ENCODE results near the gene KCNJ15.

The KCNJ15 gene

DNA sequence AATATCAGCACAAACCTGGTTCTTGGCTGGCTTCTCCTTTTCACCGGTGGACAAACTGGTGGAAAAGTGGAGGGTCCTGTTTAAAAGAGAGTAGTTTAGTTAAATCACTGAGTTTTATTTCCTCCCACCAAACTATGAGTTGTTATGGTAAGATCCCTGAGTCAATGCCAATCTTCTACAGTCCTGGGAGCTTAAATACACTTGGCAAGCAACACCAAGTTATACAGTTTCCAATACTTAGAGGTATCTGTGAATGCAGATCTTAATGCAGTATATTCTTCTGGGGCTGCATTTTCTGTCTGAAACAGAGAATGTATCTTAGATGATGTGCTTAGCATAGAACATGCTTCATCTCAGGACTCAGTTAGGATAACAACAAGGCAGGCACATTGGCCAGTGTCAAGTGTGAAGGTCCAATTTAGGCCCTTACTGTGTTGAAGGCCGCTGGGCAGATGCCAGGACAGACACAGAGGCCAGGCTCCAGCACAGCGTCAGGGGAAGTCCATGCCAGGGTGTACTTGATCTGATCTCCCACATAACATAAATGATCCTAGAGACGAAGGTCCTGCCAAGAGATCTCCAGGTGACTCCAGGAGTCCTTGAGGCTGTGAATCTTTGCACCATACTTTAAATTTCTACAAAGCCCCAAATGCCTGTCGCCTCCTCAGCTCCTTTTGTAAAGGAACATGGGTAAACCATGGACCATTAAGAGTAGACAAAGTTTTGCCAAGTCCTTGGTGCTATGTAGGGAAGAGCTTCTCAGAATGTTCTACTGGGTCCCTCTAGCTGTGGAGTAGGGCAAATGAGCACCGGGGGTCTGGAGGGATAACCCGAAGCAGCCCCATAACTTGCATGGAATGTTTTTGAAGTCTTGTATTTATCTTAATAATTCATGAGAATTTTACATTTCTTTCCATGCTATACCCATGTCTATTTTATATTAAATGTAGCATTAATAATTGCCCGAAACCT is 76.8 kb downstream of the KCNJ15 start:
- H3K4me1 Mint-ChIP-seq = no peaks in the 10 kb centered on the region
- H3K27ac Mint-ChIP-seq (ENCODE audit: low read depth) = no peak overlapping the region
- no peak overlapping the region for H3K4me3 Mint-ChIP-seq
- no peaks in the 10 kb centered on the region for H3K36me3 Mint-ChIP-seq (ENCODE audit: insufficient read depth)
- DNase-seq (ENCODE audit: low spot score in 2 of 2) = no peak
- no peaks in the 10 kb centered on the region for H3K9me3 Mint-ChIP-seq
- ATAC-seq (replicated peaks; ENCODE audit: extremely low read depth, poor library complexity, severe bottlenecking) = no peak
- H3K27me3 Mint-ChIP-seq = peaks cover 7% of the 10 kb centered on the region

DNA sequence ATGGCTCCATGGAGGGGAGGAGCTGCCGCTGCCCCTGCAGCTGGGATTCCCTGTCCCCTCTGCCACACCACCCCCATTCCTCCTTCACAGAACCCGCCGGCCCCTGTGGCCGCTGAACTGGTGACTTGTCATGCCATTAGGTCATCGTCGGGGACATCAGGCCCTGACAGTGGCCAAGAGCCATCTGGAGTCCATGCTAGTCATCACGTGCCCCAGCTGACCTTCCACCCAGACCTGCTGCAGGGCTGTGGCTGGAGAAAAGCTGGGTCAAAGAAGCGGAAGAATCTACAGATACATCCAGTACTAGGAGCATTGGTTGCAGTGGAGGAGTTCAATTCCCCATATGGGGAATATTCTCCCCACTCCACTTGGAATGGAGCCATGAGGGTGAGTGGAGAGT is 78.1 kb downstream of the KCNJ15 start:
- Mint-ChIP-seq H3K4me3 (no peak overlapping the region), H3K9me3 (no peaks in the 10 kb centered on the region), H3K27ac (ENCODE audit: low read depth) (no peak overlapping the region), H3K4me1 (no peaks in the 10 kb centered on the region), H3K36me3 (ENCODE audit: insufficient read depth) (no peaks in the 10 kb centered on the region), H3K27me3 (peaks cover 7% of the 10 kb centered on the region)
- ATAC-seq (replicated peaks; ENCODE audit: extremely low read depth, poor library complexity, severe bottlenecking) (no peak), DNase-seq (ENCODE audit: low spot score in 2 of 2) (no peak)

DNA sequence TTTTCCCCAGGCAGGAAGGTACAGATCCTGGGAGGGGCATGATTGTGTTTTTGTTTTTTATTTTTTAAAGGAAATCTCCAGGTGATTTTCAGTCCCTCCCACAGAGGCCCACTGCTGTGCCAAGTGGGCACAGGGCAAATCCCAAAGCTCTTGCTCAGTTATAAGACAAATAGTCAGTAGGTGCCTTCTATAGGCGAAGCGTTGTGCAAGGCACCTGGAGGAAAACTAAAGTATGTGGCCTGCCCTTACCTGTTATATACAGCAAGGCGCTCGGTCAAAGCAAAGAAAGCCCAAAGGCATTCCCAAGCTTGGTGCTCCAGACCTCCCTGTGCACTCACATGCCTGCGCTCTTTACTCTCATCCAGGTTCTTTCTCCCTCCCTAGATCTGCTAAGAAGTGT is 81.0 kb downstream of the KCNJ15 start:
- Mint-ChIP-seq H3K9me3 (no peaks in the 10 kb centered on the region), H3K4me1 (no peaks in the 10 kb centered on the region), H3K36me3 (ENCODE audit: insufficient read depth) (no peaks in the 10 kb centered on the region), H3K27me3 (no peaks in the 10 kb centered on the region), H3K4me3 (no peak overlapping the region), H3K27ac (ENCODE audit: low read depth) (no peak overlapping the region)
- DNase-seq (ENCODE audit: low spot score in 2 of 2) (no peak), ATAC-seq (replicated peaks; ENCODE audit: extremely low read depth, poor library complexity, severe bottlenecking) (no peak)

DNA sequence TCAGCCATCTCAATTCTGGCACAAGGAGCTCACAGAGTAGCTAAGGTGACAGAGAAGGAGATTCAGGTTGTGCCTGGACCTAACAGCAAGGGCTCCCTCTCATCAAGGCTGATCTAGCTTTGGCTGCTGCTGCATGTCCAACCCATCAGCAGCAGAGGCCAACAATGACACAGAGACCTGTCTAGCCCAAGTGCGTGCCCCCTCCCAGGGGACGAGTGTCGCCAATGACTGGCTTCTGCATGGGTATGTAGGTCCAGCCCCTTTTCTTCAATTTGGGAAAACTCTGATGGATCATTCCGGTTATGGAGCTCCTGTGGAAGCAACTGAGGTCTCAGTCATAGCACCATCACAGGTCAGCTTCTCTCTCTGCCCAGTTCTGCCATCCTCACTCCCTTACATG is 83.3 kb downstream of the KCNJ15 start:
- H3K27me3 Mint-ChIP-seq = no peaks in the 10 kb centered on the region
- no peaks in the 10 kb centered on the region for H3K36me3 Mint-ChIP-seq (ENCODE audit: insufficient read depth)
- no peak overlapping the region for H3K27ac Mint-ChIP-seq (ENCODE audit: low read depth)
- DNase-seq (ENCODE audit: low spot score in 2 of 2) (no peak), ATAC-seq (replicated peaks; ENCODE audit: extremely low read depth, poor library complexity, severe bottlenecking) (no peak)
- H3K4me3 Mint-ChIP-seq = no peak overlapping the region
- no peaks in the 10 kb centered on the region for H3K9me3 Mint-ChIP-seq
- H3K4me1 Mint-ChIP-seq = no peaks in the 10 kb centered on the region

DNA sequence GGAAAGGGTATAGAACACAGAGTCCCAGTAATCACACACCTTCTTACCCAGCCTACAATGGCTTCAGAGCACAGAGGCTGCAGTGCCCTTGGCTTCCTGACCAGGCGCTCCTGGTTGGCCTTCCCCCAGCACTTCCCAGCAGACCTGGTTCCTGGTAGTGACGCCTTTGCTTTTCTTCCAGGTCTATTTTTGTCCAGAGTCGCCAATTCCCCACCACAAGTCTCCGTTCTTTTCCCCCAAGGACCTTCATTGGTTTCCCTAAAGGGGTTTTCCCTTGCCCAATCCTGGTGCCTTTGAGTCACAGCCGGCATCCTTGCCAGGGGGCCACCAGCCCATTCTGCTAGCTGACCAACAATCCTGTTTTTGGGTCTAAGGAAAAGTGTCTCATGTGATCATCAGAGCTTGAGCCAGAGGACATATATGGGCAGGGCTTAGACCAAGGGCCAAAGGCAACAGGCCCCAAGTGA is 84.8 kb downstream of the KCNJ15 start:
- ATAC-seq (replicated peaks; ENCODE audit: extremely low read depth, poor library complexity, severe bottlenecking) = no peak
- no peak for DNase-seq (ENCODE audit: low spot score in 2 of 2)
- no peak overlapping the region for H3K27ac Mint-ChIP-seq (ENCODE audit: low read depth)
- no peak overlapping the region for H3K4me3 Mint-ChIP-seq
- H3K27me3 Mint-ChIP-seq = peaks cover 13% of the 10 kb centered on the region
- H3K9me3 Mint-ChIP-seq = peaks cover 5% of the 10 kb centered on the region
- no peaks in the 10 kb centered on the region for H3K36me3 Mint-ChIP-seq (ENCODE audit: insufficient read depth)
- no peaks in the 10 kb centered on the region for H3K4me1 Mint-ChIP-seq

DNA sequence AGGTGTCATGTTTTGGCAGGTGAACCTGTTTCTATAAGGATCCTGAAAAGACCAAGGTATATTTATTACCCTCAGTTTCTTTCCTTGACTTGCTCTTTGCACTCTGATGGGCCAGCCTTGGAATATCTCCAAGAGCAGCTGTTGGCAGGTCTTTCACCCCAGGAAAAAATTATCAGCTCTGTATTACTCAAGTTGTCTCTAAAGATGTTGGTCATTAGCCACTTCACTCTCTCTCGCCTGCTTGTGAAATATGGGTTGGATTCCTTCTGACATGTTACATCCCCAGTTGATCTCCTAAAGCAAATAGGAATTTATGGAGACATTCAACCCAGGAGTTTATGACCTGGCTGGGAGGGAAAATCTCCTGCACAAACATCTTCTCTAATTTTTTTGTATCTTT is 85.9 kb downstream of the KCNJ15 start:
- H3K4me3 Mint-ChIP-seq = no peak overlapping the region
- peaks cover 16% of the 10 kb centered on the region for H3K27me3 Mint-ChIP-seq
- H3K36me3 Mint-ChIP-seq (ENCODE audit: insufficient read depth) = no peaks in the 10 kb centered on the region
- ATAC-seq (replicated peaks; ENCODE audit: extremely low read depth, poor library complexity, severe bottlenecking) = no peak
- no peak overlapping the region for H3K27ac Mint-ChIP-seq (ENCODE audit: low read depth)
- H3K4me1 Mint-ChIP-seq = no peaks in the 10 kb centered on the region
- no peak for DNase-seq (ENCODE audit: low spot score in 2 of 2)
- peaks cover 5% of the 10 kb centered on the region for H3K9me3 Mint-ChIP-seq

DNA sequence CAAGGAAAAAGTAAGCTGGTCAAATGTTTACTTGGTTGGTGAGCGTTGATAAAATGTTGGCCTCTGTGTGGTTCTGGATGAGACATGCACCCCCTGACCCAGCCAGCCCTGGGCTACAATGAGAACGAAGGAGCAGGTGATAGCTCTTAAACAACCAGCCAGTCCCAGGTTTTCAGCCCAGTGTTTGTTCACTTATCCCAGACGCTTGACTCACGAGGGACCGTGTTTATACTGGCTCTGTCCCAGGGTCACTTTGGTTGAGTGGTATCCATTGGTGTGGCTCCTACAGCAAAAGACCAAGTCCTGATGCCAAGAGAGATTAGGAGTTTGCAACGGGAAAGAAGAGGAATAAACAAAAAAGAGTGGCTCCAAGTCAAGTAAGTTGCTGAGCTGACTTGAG is 86.9 kb downstream of the KCNJ15 start:
- Mint-ChIP-seq H3K27ac (ENCODE audit: low read depth) (no peak overlapping the region), H3K36me3 (ENCODE audit: insufficient read depth) (no peaks in the 10 kb centered on the region), H3K27me3 (peaks cover 16% of the 10 kb centered on the region), H3K9me3 (peaks cover 5% of the 10 kb centered on the region), H3K4me3 (no peak overlapping the region), H3K4me1 (no peaks in the 10 kb centered on the region)
- DNase-seq (ENCODE audit: low spot score in 2 of 2) (no peak), ATAC-seq (replicated peaks; ENCODE audit: extremely low read depth, poor library complexity, severe bottlenecking) (no peak)

DNA sequence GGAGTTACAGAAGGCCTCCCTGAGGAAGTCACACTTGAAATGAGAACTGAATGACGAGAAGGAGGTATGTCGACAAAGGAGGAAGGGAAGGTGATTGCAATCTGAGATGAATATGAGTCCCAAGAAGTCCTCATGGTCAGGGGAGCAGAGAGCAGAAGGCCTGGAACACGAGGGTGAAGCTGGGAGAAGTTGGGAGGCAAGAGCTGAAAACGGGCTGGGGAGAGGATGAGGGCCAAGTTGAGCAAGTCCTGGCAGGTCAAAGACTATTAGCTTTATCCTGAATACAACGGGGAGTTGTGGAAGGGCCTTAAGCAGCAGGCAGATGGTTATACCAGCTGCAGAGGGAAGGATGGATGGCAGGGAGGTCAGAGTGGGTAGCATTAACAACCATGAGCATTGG is 89.5 kb downstream of the KCNJ15 start:
- peaks cover 5% of the 10 kb centered on the region for H3K9me3 Mint-ChIP-seq
- no peak overlapping the region for H3K4me3 Mint-ChIP-seq
- no peaks in the 10 kb centered on the region for H3K36me3 Mint-ChIP-seq (ENCODE audit: insufficient read depth)
- no peak overlapping the region for H3K27ac Mint-ChIP-seq (ENCODE audit: low read depth)
- no peaks in the 10 kb centered on the region for H3K4me1 Mint-ChIP-seq
- no peak for ATAC-seq (replicated peaks; ENCODE audit: extremely low read depth, poor library complexity, severe bottlenecking)
- peaks cover 16% of the 10 kb centered on the region for H3K27me3 Mint-ChIP-seq
- no peak for DNase-seq (ENCODE audit: low spot score in 2 of 2)

DNA sequence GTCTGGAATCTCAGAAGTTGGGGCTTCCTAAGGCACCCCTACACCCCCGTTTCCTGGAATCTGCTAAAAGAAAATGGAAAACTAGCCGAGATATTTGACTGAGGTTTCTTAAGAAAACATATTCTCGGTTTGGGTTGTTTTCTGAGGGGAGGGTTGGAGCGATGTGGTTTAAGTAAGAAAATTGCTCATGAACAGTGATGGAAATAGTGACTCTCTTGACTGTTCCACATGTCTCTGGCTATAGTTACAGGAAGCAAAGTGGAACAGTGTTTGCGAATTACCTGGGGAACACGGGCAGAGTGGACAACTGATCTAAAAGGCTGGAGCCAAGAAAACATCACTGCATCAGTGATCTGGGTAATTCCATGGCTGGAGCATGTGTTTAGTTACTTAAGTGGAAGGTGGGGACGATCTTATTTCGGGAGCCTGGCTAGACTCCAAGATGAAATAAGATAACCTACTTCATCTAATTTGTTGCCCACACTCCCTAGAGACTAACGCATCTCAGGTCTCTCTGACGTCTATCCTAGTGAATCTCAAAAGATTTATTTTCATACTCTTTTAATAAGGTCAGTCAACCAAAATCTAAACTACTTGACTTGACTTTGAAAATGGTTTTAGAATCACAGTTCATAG is 92.4 kb downstream of the KCNJ15 start:
- H3K27ac Mint-ChIP-seq (ENCODE audit: low read depth) = no peak overlapping the region
- no peak for DNase-seq (ENCODE audit: low spot score in 2 of 2)
- H3K4me3 Mint-ChIP-seq = no peak overlapping the region
- peaks cover 5% of the 10 kb centered on the region for H3K9me3 Mint-ChIP-seq
- peaks cover 16% of the 10 kb centered on the region for H3K27me3 Mint-ChIP-seq
- no peak for ATAC-seq (replicated peaks; ENCODE audit: extremely low read depth, poor library complexity, severe bottlenecking)
- no peaks in the 10 kb centered on the region for H3K36me3 Mint-ChIP-seq (ENCODE audit: insufficient read depth)
- H3K4me1 Mint-ChIP-seq = no peaks in the 10 kb centered on the region

DNA sequence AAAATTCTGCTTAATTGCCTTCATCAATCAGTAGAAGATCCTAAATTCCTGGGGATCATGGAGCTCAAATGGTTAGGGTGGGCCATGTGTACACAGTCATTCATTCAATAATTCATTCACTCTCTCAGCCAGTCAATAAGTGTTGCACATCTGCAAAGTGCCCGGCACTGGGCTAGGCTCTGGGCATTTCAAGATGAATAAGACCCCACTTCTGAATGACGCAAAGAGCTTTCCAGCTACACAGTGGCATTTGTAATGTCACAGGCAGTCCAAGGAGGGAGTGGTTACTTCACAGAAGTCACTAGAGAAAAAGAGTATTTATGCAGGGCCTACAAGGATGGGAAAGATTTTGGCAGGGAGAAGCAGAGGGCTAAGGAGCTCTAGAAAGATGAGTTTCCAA is 93.2 kb downstream of the KCNJ15 start:
- ATAC-seq (replicated peaks; ENCODE audit: extremely low read depth, poor library complexity, severe bottlenecking) (no peak), DNase-seq (ENCODE audit: low spot score in 2 of 2) (no peak)
- Mint-ChIP-seq H3K9me3 (peaks cover 5% of the 10 kb centered on the region), H3K27me3 (peaks cover 23% of the 10 kb centered on the region), H3K4me3 (no peak overlapping the region), H3K36me3 (ENCODE audit: insufficient read depth) (no peaks in the 10 kb centered on the region), H3K27ac (ENCODE audit: low read depth) (no peak overlapping the region), H3K4me1 (no peaks in the 10 kb centered on the region)

DNA sequence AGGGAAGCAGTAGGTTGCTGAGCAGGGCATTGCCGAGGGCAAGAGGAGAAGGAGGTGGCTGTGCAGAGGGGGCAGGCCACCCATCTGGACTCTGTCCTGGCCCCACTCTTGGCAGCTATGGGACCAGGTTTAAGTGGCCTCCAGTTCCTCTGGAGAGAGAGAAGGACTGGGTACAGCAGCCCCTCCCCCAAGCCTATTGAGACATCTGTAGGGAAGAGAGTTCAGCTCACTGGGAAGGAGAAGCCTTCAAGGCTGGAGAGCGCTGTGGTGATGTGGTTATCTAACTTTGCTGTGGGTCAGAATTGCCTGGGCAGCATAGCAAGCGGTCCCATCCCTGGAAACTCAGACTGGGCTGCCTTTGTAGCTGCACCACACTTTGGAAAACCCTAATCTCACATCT is 93.9 kb downstream of the KCNJ15 start:
- no peaks in the 10 kb centered on the region for H3K4me1 Mint-ChIP-seq
- H3K9me3 Mint-ChIP-seq = peaks cover 5% of the 10 kb centered on the region
- DNase-seq (ENCODE audit: low spot score in 2 of 2) (no peak), ATAC-seq (replicated peaks; ENCODE audit: extremely low read depth, poor library complexity, severe bottlenecking) (no peak)
- no peak overlapping the region for H3K27ac Mint-ChIP-seq (ENCODE audit: low read depth)
- H3K27me3 Mint-ChIP-seq = peaks cover 22% of the 10 kb centered on the region
- no peaks in the 10 kb centered on the region for H3K36me3 Mint-ChIP-seq (ENCODE audit: insufficient read depth)
- no peak overlapping the region for H3K4me3 Mint-ChIP-seq

DNA sequence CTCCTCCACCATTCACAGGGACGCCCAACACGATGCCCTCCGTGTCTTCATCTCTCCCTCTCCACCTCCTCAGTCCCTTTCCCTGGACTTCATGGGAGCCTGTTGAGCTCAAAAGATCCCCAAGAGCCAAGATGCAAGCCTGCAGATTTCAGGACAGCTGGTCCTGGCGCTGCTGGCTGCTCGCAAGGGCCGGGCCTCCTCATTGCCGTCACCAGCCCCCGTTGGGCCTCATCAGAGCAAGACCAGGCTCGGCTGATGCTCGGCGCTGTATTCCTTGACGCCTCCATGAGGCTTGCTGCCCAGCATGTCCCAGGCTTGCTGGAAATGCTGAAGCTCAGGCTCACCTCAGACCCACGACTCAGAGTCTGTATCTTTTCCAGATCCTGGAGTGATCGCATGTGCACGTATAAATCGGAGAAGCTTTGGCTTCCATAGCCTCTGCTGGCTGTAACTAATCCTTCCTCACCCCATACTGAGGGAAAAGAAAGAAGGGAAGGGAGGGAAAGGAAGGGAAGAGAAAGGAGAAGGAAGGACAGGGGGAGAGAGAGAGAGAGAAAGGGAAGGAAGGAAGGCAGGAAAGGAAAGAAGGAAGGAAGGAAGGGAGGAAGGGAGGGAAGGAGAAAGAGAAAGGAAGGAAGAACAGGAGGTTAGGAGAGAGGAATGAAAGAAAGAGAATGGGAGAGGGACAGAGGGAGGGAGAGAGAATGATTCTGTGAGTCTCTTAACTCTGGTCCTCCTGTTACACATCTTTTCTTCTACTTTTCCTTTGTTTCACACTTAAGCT is 94.6 kb downstream of the KCNJ15 start:
- no peaks in the 10 kb centered on the region for H3K4me1 Mint-ChIP-seq
- H3K27ac Mint-ChIP-seq (ENCODE audit: low read depth) = no peak overlapping the region
- H3K4me3 Mint-ChIP-seq = no peak overlapping the region
- no peak for ATAC-seq (replicated peaks; ENCODE audit: extremely low read depth, poor library complexity, severe bottlenecking)
- H3K27me3 Mint-ChIP-seq = peaks cover 16% of the 10 kb centered on the region
- peaks cover under 1% of the 10 kb centered on the region for H3K9me3 Mint-ChIP-seq
- H3K36me3 Mint-ChIP-seq (ENCODE audit: insufficient read depth) = peaks cover under 1% of the 10 kb centered on the region
- DNase-seq (ENCODE audit: low spot score in 2 of 2) = no peak
